GM12801 (cell line): ENCODE data around the gene TECTB.

Experiments
- TF ChIP-seq, protein P1 (sequence below): IDR thresholded peaks from one replicate; pipeline ENCODE4 v1.5.1; 2011; ENCODE audit warnings: control low read depth; ENCODE audit not compliant: insufficient read length; ENCODE audit errors: extremely low read depth

The TECTB gene

GRCh38 chr10:112242769-112243168 lies 40.4 kb upstream of the TECTB start:
- TF ChIP-seq, protein P1, sequence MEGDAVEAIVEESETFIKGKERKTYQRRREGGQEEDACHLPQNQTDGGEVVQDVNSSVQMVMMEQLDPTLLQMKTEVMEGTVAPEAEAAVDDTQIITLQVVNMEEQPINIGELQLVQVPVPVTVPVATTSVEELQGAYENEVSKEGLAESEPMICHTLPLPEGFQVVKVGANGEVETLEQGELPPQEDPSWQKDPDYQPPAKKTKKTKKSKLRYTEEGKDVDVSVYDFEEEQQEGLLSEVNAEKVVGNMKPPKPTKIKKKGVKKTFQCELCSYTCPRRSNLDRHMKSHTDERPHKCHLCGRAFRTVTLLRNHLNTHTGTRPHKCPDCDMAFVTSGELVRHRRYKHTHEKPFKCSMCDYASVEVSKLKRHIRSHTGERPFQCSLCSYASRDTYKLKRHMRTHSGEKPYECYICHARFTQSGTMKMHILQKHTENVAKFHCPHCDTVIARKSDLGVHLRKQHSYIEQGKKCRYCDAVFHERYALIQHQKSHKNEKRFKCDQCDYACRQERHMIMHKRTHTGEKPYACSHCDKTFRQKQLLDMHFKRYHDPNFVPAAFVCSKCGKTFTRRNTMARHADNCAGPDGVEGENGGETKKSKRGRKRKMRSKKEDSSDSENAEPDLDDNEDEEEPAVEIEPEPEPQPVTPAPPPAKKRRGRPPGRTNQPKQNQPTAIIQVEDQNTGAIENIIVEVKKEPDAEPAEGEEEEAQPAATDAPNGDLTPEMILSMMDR = no peak

DNA sequence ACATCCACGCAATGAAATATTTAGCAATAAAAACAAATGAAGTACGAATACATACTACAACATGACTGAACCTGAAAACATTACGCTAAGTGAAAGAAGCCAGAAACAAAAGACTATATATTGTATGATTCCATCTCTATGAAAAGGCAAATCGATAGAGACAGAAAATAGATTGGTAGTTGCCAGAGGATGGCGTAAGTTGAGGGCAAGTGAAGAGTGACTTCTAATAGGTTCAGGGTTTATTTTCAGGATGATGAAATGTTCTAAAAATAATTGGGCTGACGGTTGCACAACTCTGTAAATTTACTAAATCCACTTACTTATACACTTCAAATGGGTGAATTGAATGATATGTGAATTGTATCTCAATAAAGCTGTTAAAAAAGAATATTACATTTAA lies 39.5 kb upstream of the TECTB start:
- TF ChIP-seq, protein P1 = no peak

- TF ChIP-seq, protein P1 = no peak
Observed at GRCh38 chr10:112244197-112244596, 39.0 kb upstream of the TECTB start.

GRCh38 chr10:112247791-112248190 lies 35.4 kb upstream of the TECTB start:
- TF ChIP-seq, protein P1 = no peak

DNA sequence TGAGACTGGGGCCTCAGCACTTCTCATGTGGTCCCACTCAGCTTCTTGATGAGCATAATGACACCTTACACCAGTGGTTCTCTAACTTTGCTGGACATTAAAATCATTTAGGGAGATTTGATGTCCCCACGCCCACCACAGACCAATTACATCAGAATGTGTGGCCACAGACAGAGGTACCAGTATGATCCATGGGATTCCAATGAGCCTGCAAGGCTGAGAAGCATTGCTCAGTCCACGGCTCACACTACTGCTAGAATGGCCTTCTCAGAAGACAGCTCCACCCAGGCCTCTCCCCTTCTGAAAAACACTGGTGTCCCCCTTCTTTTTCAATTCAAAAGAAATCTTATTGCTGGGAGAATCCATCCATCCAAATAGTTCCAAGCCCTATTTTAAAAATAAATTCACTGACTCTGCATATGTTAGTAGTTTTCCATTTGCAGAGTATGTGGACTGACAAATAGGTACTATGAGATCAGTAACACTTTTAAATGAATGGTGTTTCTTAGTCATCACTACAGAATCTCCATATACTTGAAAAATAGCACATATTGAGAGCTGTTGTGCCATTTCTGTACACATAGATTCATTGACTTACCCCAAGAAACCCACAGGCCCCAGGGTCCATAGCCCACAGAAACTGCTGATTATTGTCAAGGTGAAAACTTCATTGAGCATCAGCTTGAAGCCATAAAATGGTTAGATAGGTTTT lies 34.5 kb upstream of the TECTB start:
- TF ChIP-seq, protein P1 = no peak

GRCh38 chr10:112249722-112250121 lies 33.5 kb upstream of the TECTB start:
- TF ChIP-seq, protein P1 = no peak

GRCh38 chr10:112250555-112250954 lies 32.6 kb upstream of the TECTB start:
- TF ChIP-seq, protein P1 = no peak
